Bronchial epithelial cell (primary cell): ENCODE results near the gene ACAD9. TPM values are rescaled to one million over a fixed set of nuclear protein-coding genes. Genes with fewer than 3 reads are reported as not detected.
"Not testable (repeated sequence)": the region's sequence is repeated elsewhere in the genome, so short reads cannot be mapped to it uniquely, and the experiment has no call there.

Experiments
- DNase-seq: peaks from one replicate; pipeline ENCODE4 v3.0.0-alpha.2; 2010; ENCODE audit warnings: low read depth
- FAIRE-seq: peaks from 2 replicates; lab custom pipeline; 2011; peaks lifted over from hg19 to GRCh38; lab: Jason Lieb, UNC
- H3K27me3 ChIP-seq: 2 replicates; pipeline ENCODE4 v1.5.1; 2011; ENCODE audit warnings: low read length; ENCODE audit not compliant: control insufficient read depth, insufficient read depth
- H3K36me3 ChIP-seq: 2 replicates; pipeline ENCODE4 v1.5.1; 2011; ENCODE audit warnings: low read length; ENCODE audit not compliant: control insufficient read depth, insufficient read depth
- H3K4me3 ChIP-seq: 2 replicates; pipeline ENCODE4 v1.5.1; 2011; ENCODE audit warnings: mild to moderate bottlenecking, low read depth, low read length, control low read depth
- CTCF ChIP-seq: IDR thresholded peaks from 2 replicates; pipeline ENCODE4 v1.5.1; 2011; ENCODE audit warnings: mild to moderate bottlenecking, moderate library complexity, low read length, control low read depth, inconsistent platforms; ENCODE audit not compliant: insufficient read depth, severe bottlenecking
- total RNA-seq: library from RNA; depleted of rRNA; stranded (reverse); fragments of >200 nt; gene quantifications from 2 replicates; pipeline ENCODE4 v1.2.1, GENCODE V29; 2014

Gene ACAD9
- 23.7 and 24.7 TPM in 2 replicates for total RNA-seq

DNA sequence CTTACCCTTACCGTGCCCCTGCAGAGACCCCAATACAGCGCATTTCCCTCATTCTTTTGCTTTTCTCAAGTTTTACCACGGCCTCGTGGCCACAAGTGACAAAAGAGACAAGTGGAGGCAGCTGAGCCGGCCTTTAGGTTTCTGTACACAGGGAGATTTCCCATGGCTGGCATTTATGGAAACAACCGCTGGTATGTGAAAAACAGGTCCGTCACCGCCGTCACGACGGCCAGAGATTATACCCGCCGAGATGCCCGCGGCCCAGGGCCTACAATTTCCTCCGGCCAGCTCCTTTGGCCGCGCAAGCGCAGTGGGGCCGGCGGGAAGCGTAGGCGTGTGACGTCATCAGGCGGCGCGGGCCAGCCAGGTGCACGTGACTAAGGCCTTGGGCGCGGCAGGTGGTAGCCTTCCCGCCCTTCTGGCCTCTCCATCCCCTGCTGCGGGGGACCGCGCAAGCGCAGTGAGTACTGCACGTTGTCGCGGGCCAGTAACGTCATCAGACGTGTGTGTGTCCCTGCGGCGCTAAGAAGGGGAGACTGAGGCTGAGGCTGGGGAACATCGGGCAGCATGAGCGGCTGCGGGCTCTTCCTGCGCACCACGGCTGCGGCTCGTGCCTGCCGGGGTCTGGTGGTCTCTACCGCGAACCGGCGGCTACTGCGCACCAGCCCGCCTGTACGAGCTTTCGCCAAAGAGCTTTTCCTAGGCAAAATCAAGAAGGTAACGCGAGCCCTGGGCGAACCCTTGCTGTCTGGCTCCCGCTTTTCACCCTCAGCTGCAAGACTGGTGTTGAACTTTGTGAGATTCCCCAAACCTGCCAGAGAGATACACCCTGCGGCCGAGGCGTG is at the start of gene ACAD9:
Gene ACAD9, plus strand, starts transcription at position 496 of the 845 bp plus-strand sequence. Its CDS starts 72 bp downstream, at position 568.
- no peak for TF ChIP-seq CTCF
- DNase-seq, result peak; percentile 93
- H3K36me3 ChIP-seq, result peaks cover 9% of the 10 kb centered on the region
- peak within 1 kb of the TSS; percentile 73 for H3K4me3 ChIP-seq
- H3K27me3 ChIP-seq, result no peaks in the 10 kb centered on the region
- no peak for FAIRE-seq

GRCh38 chr3:128829925-128830625 is 49.3 kb upstream of the ACAD9 start:
- H3K4me3 ChIP-seq, H3K27me3 ChIP-seq, H3K36me3 ChIP-seq, FAIRE-seq, DNase-seq: not testable (repeated sequence)

- DNase-seq, H3K27me3 ChIP-seq, H3K36me3 ChIP-seq, H3K4me3 ChIP-seq, FAIRE-seq: not testable (repeated sequence)
These were observed 48.7 kb upstream of the ACAD9 start for GRCh38 chr3:128830762-128831161.

DNA sequence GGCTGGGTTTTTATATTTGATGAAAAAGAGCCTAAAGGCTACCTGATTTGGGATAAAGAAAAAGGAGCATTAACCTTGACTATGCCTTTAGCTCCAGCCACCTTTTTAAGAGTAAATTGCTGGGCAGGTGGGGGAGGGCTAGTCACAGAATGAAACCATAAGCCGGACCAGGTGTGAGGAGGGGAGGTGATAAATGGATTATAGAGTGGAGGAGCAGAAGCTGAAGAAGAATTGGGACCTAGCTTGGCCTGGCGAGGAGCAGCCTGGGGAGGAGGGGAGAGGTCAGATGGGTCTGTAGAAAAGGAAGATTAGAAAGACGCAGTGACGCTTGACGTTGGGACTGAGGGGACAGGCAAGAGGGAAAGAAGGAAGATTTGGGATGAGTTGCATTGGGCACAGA is 46.4 kb upstream of the ACAD9 start:
- FAIRE-seq, H3K27me3 ChIP-seq, H3K36me3 ChIP-seq, H3K4me3 ChIP-seq, DNase-seq: not testable (repeated sequence)

DNA sequence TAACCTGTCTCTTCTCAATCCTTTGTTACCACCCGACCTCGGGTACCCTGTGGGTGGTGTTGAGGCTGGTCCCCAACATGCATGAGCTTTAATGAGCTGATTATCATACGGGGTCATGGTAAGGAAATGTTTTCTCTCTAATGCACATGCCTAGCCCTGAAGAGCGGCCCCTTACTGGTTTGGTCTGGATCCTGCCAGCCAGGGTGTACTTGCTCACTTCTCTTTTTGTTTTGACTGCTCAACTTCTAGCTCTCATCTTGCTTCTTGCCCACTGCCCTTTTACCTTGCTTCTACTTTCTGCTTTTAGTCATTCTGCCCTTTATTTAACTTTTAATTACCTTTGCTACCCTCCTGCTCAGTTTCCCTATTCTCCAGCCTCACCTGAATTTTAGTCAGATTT is 44.3 kb upstream of the ACAD9 start:
- Histone ChIP-seq H3K4me3 (no peak overlapping the region), H3K36me3 (no peaks in the 10 kb centered on the region), H3K27me3 (no peaks in the 10 kb centered on the region)
- DNase-seq (no peak), FAIRE-seq (no peak)
- TF ChIP-seq CTCF, result no peak

GRCh38 chr3:128841926-128842920 is 37.2 kb upstream of the ACAD9 start:
- H3K4me3 ChIP-seq, result no peak overlapping the region
- FAIRE-seq (peak; percentile 7), DNase-seq (no peak)
- H3K27me3 ChIP-seq, result no peaks in the 10 kb centered on the region
- no peak for TF ChIP-seq CTCF
- no peaks in the 10 kb centered on the region for H3K36me3 ChIP-seq

DNA sequence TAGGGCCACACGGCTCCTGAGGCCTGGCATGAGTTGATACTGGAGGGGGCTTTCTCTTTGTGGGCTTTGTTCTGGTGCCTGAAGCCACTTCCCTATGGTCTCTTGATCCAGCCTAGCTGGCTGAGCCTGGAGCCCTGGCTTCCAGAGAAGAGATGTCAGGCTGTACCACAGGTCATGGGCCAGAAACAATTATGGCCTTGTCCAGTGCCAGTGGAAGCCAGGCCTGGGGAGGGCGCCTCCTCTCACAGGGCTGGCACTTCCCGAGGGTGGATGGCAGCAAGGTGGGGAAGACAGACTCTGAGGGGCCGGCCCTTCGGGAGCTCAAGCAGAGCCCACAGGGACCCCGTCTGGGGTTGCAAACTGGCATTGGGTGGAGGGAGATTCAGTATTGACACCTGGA is 34.9 kb upstream of the ACAD9 start:
- no peak for DNase-seq
- Histone ChIP-seq H3K4me3 (no peak overlapping the region), H3K36me3 (no peaks in the 10 kb centered on the region), H3K27me3 (no peaks in the 10 kb centered on the region)
- FAIRE-seq, result no peak
- no peak for TF ChIP-seq CTCF
